ENCODE measurements around the gene KRTAP9-6.

Gene KRTAP9-6

DNA sequence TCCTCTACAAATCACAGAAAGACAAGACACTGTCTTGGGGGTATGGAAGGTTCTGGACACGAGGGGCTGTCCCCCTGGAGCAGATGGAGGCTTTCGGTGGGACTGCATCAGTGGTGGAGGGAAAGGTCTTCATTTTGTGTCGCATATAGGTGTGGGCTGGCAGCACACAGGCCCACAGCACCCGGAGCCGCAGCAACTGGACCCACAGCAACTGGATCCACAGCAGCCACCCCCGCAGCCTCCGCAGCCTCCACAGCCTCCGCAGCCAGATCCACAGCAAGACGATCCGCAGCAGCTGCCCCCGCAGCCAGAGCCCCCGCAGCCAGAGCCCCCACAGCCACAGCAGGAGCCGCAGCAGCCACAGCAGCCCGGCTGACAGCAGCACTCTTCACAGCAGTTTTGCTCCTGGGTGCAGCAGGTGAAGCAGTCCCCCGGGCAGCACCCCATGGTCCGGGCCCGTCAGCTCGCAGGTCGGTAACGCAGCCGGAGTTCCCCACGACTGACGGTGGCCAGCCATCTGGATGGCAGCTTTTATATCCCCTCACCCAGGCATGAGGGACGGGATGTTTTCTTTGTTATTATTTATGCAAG is 50.1 kb downstream of the KRTAP9-6 start, which contains the start of gene KRTAP17-1:
KRTAP17-1 (minus strand) TSS at position 507 of the 591 bp plus-strand sequence; CDS start at position 447, 60 bp downstream.
- Histone ChIP-seq H3K27ac (ENCODE audit: insufficient read depth, low read length, poor library complexity, severe bottlenecking) (no peak within 1 kb of the TSS), H3K9me3 (ENCODE audit: control insufficient read depth, low read length) (no peaks in the 10 kb centered on the region), H3K4me3 (ENCODE audit: insufficient read depth, low read depth, low read length, poor library complexity, severe bottlenecking) (no peak within 1 kb of the TSS), H3K36me3 (ENCODE audit: control insufficient read depth, insufficient read depth, low read length) (no peaks in the 10 kb centered on the region), H3K27me3 (replicated peaks; ENCODE audit: control insufficient read depth, insufficient read depth, low read length, poor library complexity, severe bottlenecking) (no peaks in the 10 kb centered on the region), H3K4me1 (ENCODE audit: control insufficient read depth, insufficient read depth, low read length, poor library complexity, severe bottlenecking) (peaks cover 12% of the 10 kb centered on the region)
- no peak for DNase-seq

All from effector memory CD4-positive, alpha-beta T cell (primary cell).